GM18519 (cell line): ENCODE measurements around the gene COLGALT1.

ENCODE experiments used
- ATAC-seq: cut with Tn5 transposase; IDR thresholded peaks from one replicate; pipeline ENCODE4 v1.9.1; 2021; ENCODE audit warnings: mild to moderate bottlenecking, moderate library complexity; ENCODE audit not compliant: unreplicated experiment, low FRiP score

COLGALT1 gene

DNA sequence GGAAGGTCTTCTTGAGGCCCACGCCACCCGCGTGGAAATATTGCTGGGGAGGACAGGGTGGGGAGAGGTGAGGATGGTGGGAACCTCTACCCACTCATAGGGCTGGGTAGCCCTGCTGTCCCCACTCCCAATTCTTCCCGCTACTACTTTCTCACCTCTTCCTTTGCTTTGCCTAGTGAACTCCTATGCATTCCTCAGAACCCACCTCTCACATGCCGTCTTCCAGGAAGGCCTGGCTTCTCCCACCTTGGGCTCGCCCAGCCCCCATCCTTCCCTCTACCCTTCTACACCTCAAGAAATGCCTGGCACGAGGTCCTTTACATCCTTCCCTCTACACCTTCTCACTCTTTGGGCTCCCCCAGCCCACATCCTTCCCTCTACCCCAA, 62.4 kb downstream of the COLGALT1 start:
- no peak for ATAC-seq

DNA sequence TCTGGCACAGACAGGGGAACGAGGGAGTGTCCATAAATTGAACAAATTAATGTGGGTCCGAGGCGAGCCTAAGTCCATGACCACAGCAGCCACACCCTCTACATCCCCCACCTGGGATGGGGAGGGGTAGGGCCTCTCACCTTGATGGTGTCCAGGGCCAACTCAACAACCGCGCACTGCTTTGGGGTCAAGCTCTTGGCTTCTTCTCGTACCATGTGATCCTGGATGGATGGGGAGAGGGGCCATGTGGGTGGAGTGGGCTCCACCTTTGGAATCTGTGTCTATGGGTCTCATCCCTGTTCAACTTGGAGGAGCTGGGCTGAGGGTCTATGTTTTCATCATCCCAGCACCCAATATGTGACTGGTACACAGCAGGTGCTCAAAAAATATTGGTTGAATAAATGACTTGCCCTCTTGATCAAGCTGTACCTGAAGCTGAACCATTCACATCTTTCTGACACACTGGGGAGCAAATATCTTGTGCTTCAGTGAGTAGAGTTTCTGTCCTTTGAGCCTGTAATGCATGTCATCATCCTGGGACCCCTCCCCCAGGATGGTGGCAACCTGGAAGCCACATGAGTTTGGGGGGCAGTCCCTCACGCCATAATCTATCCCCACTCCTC, 62.9 kb downstream of the COLGALT1 start:
- no peak for ATAC-seq

DNA sequence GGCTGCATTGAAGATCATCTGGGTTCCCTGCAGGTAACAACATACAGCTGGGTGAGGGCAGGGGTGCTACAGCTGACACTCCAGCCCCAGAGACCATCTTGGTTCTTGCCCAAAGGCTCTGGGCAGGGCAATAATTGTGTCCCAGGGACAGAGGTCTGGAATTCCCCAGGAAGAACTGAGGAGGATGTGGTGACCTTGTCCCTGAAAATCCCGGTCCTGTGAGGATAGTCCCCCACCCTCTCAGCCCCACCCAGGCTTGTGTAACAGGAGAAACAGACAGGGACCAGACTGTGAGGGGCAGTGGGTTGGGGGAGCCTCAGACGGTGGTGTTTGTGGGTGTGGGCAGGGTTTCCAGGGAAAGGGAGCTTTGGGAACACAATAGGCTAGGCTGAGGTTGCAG, 63.5 kb downstream of the COLGALT1 start:
- ATAC-seq = no peak

DNA sequence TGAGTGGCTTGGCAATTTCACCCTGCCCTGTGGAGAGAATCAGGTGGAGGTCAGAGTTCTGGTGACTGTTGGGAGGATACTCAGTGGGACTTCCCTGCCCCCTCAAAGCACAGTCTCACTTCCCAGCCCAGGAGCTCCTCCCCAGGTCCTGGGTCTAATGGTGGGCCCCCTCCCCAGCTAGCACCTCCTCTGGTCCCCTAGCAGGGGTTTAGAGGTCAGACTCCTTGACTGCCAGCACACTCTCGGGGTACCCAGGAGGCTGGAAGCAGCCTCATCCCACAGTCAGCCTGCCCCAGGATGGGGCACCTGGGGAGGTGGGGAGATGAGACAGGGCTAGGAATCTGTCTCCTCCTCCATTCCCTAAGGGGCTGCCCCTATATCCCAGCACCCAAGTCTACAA, 65.2 kb downstream of the COLGALT1 start:
- ATAC-seq = no peak

DNA sequence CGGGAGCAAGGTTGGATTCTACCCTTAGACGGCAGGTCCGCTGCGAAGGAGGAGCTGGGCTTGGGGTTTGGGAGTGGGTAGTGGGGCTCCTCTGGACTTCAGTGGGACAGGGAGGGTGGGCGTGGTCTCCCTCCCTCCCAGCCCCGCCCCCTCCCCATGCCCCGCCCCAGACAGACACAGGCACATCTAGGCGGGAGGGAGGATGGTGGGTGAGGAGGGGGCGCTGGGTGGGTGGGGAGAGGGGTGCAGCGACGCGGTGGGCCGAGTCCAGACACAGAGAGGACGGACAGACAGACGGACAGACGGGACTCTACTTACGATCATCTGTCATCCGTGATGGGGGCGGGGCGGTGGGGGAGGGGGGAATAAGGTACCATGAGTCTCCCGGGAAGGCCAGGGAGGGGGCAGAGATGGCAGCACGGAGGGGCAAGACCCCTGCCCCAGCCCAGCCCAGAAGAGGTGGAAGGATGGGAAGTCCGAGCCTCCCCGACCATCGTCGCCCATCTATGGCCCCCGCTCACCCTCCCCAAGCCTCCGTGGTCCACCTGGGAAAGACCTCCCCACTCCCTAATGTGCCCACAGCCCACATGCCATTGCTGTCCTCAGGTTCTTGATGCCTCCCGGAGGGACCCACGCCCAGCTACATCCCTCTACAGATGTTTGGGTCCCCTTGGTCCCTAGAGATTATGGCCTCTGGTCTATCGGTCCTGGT, 67.9 kb downstream of the COLGALT1 start:
- ATAC-seq = no peak

DNA sequence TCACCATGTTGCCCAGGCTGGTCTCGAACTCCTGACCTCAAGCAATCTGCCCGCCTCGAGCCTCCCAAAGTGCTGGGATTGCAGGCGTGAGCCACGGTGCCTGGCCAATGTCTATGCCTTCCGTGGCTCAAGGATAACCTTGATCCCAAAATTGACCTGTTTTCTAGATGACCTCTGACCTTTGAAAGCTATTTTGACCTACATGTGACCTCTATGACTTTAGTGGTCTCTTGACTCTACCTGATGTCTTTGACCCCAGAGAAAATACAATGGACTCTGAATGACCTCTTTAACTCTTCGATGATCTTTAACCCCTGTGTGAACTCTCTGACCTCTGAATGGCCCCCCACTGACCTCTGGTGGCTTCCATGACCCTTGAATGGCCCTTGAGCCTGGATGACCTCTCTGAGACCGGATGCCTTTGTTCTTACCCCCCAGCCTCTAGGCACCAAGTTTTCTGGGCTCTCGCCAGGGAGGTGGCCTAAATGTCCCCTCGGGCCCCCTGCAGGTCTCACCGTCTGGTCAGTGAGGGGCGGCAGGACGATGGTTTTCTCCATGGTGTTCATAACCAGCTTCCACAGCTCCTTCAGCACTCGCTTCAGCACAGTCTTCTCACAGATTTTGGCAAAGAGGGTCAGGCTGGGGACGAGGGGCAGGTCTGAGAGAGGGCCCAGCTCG, 69.0 kb downstream of the COLGALT1 start:
- no peak for ATAC-seq

DNA sequence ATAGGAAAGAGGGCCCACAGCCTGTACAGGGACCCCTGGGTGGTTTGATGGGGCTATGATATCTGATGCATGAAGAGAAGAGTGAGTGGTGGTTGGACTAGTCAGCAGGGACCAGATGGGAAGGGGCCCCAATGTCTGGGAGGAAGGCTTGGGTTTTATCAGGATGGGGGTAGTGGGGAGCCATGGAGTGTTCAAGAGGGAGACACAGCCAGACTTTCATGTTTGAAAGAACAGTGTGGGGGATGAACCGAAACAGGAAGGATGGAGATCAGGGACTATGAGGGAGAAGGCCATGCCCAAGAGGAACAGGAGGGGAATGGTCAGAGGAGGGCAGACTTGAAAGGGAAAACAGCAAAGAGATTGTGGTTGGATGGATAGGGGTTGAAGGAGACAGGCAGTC, 69.6 kb downstream of the COLGALT1 start:
- ATAC-seq = no peak

DNA sequence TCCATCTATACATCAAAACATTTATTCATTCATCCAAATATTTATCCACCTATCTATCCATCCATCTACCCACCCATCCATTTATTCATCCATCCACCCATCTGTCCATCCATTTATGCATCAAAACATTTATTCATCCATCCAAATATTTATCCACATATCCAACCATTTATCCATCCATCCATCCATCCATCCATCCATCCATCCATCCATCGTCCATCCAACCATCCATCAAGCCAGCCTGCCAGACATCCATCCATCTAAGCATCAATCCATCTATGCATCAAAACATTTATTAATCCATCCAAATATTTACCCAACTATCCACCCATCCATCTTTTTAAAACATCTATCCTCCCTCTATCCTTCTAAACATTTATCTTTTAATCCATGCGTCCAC, 70.5 kb downstream of the COLGALT1 start:
- no peak for ATAC-seq

DNA sequence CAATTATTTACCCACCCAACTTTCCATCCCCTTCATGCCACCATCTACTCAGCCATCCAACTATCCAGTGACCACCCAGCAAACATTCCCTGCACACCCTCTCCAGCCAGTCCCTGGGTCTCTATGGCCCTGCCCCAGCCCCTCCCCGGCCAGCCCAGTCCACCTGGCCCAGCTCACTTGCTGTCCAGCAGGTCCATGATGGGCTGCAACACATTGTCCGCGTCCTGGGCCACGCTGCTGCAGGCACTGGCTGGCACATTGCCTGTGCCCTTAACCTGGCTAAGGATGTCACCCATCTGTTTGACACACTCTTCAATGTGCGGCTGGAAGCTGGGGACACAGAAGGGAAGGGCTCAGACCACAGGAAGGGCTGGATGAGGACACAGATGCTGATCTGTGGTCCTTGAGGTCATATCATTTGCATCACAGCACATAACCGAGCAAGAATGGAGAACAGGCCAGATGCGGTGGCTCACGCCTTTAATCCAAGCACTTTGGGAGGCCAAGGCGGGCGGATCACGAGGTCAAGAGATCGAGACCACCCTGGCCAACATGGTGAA, 71.1 kb downstream of the COLGALT1 start:
- ATAC-seq = no peak

DNA sequence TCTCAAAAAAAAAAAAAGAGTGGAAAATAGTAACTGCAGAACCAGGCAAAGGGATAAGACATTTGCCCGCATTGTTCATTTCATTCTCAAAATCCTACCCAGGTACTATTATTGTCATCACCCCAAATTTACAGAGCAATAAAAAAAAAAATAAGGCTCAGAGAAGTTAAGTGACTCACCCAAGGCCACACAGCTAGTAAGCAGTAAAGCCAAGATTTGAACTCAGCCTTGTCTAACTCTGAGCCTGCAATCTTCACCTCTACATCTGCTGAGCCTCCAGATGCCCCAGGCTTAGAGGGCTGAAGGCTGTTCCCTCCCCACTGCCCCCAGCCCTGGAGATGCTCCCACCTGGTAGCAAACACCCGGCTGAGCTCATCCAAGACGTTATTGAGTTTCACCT, 71.7 kb downstream of the COLGALT1 start:
- ATAC-seq = no peak

DNA sequence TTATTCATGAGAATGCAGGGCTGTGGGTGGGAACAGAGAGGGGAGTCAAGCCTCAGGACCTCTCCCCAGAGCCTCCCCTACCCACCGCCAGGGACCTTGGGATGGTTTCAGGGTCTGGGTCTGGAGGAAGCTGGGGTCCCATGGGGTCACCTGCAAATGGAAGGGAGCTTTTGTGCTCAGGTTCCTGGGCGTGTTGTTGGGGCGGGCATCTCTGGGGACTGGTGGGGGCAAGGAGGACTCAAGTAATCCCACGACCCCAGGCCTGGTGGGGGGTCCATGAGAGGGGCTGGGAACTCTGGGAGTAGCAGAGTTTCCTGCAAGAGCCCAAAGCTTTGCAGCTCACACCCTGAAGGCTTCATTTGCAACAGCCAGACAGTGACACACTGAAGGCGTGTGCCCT, 72.5 kb downstream of the COLGALT1 start:
- ATAC-seq = no peak

DNA sequence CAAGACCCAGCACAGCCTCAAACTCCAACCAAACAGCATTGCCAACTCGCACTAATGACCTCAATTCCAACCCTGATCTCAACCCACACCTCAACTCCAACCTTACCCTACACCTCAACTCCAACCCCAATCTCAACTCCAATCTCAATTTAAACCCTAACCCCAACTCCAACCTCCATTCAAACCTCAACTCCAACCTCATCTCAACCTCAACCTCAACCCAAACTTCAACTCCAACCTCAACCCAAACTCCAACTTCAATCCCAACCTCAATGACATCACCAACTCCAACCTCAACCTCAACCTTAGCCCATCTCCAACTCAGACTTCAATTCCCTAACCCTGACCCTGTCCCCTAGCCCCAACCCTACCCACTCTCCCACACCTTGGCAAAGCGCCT, 74.3 kb downstream of the COLGALT1 start:
- no peak for ATAC-seq

DNA sequence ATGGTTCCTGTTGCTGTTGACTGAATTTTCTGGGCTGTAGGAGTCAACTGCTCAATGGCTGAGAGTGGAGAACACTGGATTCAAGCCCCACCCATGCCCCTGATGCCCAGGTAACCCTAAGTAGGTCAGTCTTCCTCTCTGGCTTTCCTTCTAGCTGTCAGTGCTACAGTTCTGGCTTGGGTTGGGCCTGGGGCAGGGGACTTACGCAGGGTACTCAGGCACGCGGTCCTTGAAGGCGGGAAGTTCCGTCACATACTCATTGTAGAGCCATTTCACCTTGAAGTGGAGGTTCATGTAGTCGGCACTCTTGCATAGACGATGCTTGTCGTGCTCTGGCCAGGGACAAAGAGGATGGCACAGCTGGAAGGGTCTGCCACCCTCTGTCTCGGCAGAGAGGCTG, 77.1 kb downstream of the COLGALT1 start:
- no peak for ATAC-seq
